H1 (cell line): Measurements from ENCODE around the gene LRRC56.

ENCODE experiments used
- ASH2L ChIP-seq: fragments of 200-600, 300-600 bp; sonication (generic); IDR thresholded peaks from one replicate; pipeline ENCODE4 v1.7.1; 2017; ENCODE audit warnings: low read length
- FOSL1 ChIP-seq: IDR thresholded peaks from 2 replicates; pipeline ENCODE4 v1.6.1; 2011; ENCODE audit warnings: mild to moderate bottlenecking, low read depth, low read length, moderate library complexity; ENCODE audit not compliant: insufficient read depth
- NANOG ChIP-seq: IDR thresholded peaks from 2 replicates; pipeline ENCODE4 v1.6.1; 2011; ENCODE audit warnings: low read length, low read depth, mild to moderate bottlenecking, inconsistent platforms; ENCODE audit not compliant: insufficient read depth, poor library complexity, severe bottlenecking
- POLR2A ChIP-seq, 2 experiments: IDR thresholded peaks; 1 replicate in 1 of 2; 2 replicates in 1 of 2; pipeline ENCODE4 v1.6.1; 2011; ENCODE audit warnings: low read depth in 2 of 2, low read length in 2 of 2, mild to moderate bottlenecking in 2 of 2; ENCODE audit errors: control extremely low read depth in 1 of 2
- POLR2AphosphoS5 ChIP-seq: IDR thresholded peaks from 2 replicates; pipeline ENCODE4 v1.6.1; 2011; ENCODE audit warnings: low read depth, low read length
- RNF2 ChIP-seq: fragments of 200-900, 300-1000 bp; sonication (generic); IDR thresholded peaks from 2 replicates; pipeline ENCODE4 v1.7.1; 2016; ENCODE audit warnings: borderline replicate concordance, low read depth, mild to moderate bottlenecking, antibody characterized with exemption, low read length; ENCODE audit not compliant: poor library complexity, severe bottlenecking; ENCODE audit errors: missing control alignments
- SP1 ChIP-seq: IDR thresholded peaks from 2 replicates; pipeline ENCODE4 v1.6.1; 2011; ENCODE audit warnings: low read depth, low read length
- SP2 ChIP-seq: IDR thresholded peaks from 2 replicates; pipeline ENCODE4 v1.6.1; 2012; ENCODE audit warnings: mild to moderate bottlenecking, low read length, inconsistent platforms
- YY1 ChIP-seq: IDR thresholded peaks from 2 replicates; pipeline ENCODE4 v1.6.1; 2011; ENCODE audit warnings: low read depth, mild to moderate bottlenecking, low read length
- ZNF274 ChIP-seq: IDR thresholded peaks from 2 replicates; pipeline ENCODE4 v1.7.0; 2012; ENCODE audit warnings: low read length, borderline replicate concordance; ENCODE audit errors: extremely low read depth
- TF ChIP-seq, protein P1 (sequence below), 3 experiments: IDR thresholded peaks; 1 replicate in 2 of 3; 2 replicates in 1 of 3; pipeline versions ENCODE4 v1.5.1 to v1.6.1; 2011; ENCODE audit warnings: low read length in 3 of 3, mild to moderate bottlenecking in 3 of 3, inconsistent platforms in 2 of 3, low read depth in 1 of 3, moderate library complexity in 1 of 3; ENCODE audit not compliant: insufficient read depth in 1 of 3; ENCODE audit errors: control extremely low read depth in 1 of 3
- TF ChIP-seq, protein P2 (sequence below): IDR thresholded peaks from 2 replicates; pipeline ENCODE4 v1.6.1; 2012; ENCODE audit warnings: inconsistent platforms

DNA sequence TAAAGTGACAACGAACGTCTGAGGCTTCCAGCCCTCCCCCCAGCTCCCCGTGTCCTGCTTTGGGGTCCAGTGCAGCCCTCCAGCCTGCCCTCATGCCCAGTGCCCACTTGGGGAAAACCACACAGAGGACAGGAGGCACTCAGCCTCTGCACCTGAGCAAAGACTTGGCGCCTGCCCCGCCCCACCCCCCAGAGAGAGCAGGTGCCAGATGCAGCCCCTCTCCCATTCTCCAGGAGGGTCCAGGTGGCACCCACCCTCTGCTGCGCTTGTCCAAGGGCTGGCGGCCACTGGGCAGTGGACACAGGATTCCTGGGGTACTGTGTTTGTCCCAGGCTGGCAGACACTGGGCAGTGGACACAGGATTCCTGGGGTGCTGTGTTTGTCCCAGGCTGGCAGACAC, 46.0 kb upstream of the LRRC56 start:
- TF ChIP-seq YY1: no peak
- TF ChIP-seq SP1: no peak
- TF ChIP-seq, protein P1, sequence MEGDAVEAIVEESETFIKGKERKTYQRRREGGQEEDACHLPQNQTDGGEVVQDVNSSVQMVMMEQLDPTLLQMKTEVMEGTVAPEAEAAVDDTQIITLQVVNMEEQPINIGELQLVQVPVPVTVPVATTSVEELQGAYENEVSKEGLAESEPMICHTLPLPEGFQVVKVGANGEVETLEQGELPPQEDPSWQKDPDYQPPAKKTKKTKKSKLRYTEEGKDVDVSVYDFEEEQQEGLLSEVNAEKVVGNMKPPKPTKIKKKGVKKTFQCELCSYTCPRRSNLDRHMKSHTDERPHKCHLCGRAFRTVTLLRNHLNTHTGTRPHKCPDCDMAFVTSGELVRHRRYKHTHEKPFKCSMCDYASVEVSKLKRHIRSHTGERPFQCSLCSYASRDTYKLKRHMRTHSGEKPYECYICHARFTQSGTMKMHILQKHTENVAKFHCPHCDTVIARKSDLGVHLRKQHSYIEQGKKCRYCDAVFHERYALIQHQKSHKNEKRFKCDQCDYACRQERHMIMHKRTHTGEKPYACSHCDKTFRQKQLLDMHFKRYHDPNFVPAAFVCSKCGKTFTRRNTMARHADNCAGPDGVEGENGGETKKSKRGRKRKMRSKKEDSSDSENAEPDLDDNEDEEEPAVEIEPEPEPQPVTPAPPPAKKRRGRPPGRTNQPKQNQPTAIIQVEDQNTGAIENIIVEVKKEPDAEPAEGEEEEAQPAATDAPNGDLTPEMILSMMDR (IDR thresholded peaks at IDR 0.05; ENCODE audit: control extremely low read depth in 1 of 3, insufficient read depth in 1 of 3, low read depth in 1 of 3, low read length in 3 of 3): no peak
- TF ChIP-seq, protein P2, sequence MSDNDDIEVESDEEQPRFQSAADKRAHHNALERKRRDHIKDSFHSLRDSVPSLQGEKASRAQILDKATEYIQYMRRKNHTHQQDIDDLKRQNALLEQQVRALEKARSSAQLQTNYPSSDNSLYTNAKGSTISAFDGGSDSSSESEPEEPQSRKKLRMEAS: no peak
- no peak for TF ChIP-seq POLR2A (IDR thresholded peaks at IDR 0.05; ENCODE audit: control extremely low read depth in 1 of 2, low read depth in 2 of 2, low read length in 2 of 2)
- no peak for TF ChIP-seq ZNF274
- TF ChIP-seq SP2: no peak
- TF ChIP-seq ASH2L: no peak
- no peak for TF ChIP-seq POLR2AphosphoS5
- no peak for TF ChIP-seq NANOG
- TF ChIP-seq FOSL1: no peak
- TF ChIP-seq RNF2: no peak
